Measurements from ENCODE around the gene ARIH2. TPM values are rescaled to one million over a fixed set of nuclear protein-coding genes. Genes with fewer than 3 reads are reported as not detected.

Gene ARIH2
- total RNA-seq, 1 experiment from 2014 or later: 77.0 TPM

DNA sequence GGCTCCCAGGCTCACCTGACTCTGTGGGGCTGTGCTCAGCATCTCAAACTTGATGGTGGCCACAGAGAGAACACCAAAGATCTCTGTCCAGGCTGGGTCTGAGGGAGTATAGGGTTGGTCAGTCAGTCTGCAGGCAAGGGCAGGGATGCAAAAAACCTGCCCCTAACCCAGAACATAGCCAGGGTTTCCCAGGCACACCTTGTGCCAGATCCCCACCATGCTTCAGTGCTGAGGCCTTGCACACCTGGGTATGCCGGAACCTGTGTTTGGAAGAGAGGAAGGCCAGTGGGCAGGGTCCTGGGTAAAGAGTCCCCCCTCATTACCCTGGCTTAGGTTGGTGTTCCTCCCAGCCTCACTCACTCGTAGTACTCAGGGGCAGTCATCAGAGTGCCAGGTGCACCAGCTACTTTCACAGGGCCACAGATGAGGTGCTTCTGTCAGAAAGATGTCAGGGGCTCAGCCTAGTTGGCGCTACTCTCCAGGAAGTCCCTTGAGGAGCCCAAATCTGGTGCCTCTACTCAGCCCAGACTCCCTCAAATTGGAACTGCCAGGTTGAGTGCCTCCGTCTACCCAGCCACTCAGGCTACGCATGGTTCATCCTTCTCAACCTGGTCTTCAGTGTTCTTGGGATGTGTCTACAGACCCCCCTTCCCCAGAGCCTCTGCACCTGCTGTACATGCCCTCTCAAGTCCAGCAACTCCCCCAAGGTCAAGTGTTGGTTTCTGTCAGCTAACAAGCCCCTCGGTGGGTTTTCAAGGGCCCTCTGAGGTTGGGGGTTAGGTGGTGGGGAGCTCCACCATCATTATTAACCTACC is 98.0 kb downstream of the ARIH2 start:
- in situ Hi-C loops (cut with HindIII; ENCODE audit: low pct_unique_long_range_greater_than_20kb, low sequenced_read_pairs): no loop called here
- intact Hi-C loops (cut with micrococcal nuclease; ENCODE audit: unreplicated experiment): no loop called here
- Histone ChIP-seq H3K27ac (ENCODE audit: low read length) (peak overlapping the region; percentile 97), H3K27me3 (ENCODE audit: control insufficient read depth, insufficient read depth, low read length) (no peaks in the 10 kb centered on the region), H3K9me3 (ENCODE audit: control insufficient read depth, insufficient read depth, low read depth, low read length) (no peaks in the 10 kb centered on the region), H3K4me3 (ENCODE audit: low read depth in 2 of 2, low read length in 2 of 2) (peak overlapping the region; percentile 71 to 90), H3K4me1 (ENCODE audit: control insufficient read depth, insufficient read depth, low read length) (peaks cover 8% of the 10 kb centered on the region), H3K36me3 (ENCODE audit: control insufficient read depth, insufficient read depth, low read length) (peaks cover 4% of the 10 kb centered on the region; the same call in 1 of the 2 replicates)
- ATAC-seq (no peak), DNase-seq (ENCODE audit: low read depth, low spot score) (no peak)
- POLR2A ChIA-PET: interaction anchor here (0.6 to 1.2 kb wide), 4 partner anchors 9 to 28 kb away, joined by 3 to 4 read pairs (median 4); partner anchors contain the start of genes P4HTM and WDR6
- no TSS peak for BruUV-seq (replicated peaks)
- TF ChIP-seq SIN3A (IDR thresholded peaks at IDR 0.05; ENCODE audit: borderline replicate concordance, insufficient read depth, low read depth, low read length) (no peak), POLR2AphosphoS5 (IDR thresholded peaks at IDR 0.05; ENCODE audit: low read depth, low read length) (peak; percentile 58)
- CTCF ChIA-PET: no interaction called here

GRCh38 chr3:49017229-49017970 is 98.8 kb downstream of the ARIH2 start:
- no peak for TF ChIP-seq SIN3A (IDR thresholded peaks at IDR 0.05; ENCODE audit: borderline replicate concordance, insufficient read depth, low read depth, low read length)
- TF ChIP-seq TCF7L2 (IDR thresholded peaks at IDR 0.05; ENCODE audit: low read depth, low read length): no peak
- no peak for TF ChIP-seq POLR2AphosphoS5 (IDR thresholded peaks at IDR 0.05; ENCODE audit: low read depth, low read length)
- intact Hi-C loops (cut with micrococcal nuclease; ENCODE audit: unreplicated experiment): no loop called here
- Histone ChIP-seq H3K27ac (ENCODE audit: low read length) (peak overlapping the region; percentile 97), H3K4me3 (ENCODE audit: low read depth in 2 of 2, low read length in 2 of 2) (peak overlapping the region; percentile 71 to 90), H3K36me3 (ENCODE audit: control insufficient read depth, insufficient read depth, low read length) (peaks cover 7% of the 10 kb centered on the region; the same call in 1 of the 2 replicates), H3K27me3 (ENCODE audit: control insufficient read depth, insufficient read depth, low read length) (no peaks in the 10 kb centered on the region), H3K4me1 (ENCODE audit: control insufficient read depth, insufficient read depth, low read length) (peaks cover 8% of the 10 kb centered on the region), H3K9me3 (ENCODE audit: control insufficient read depth, insufficient read depth, low read depth, low read length) (no peaks in the 10 kb centered on the region)
- POLR2A ChIA-PET: interaction anchor here (1.1 to 1.2 kb wide), 2 partner anchors 10 to 28 kb away, joined by 3 to 4 read pairs; partner anchors contain the start of genes P4HTM and WDR6
- CTCF ChIA-PET: interaction anchor here (0.9 kb wide), 1 partner anchor 10 kb away, joined by 5 read pairs; the partner anchor contains the start of gene WDR6
- ATAC-seq: peak; percentile 0; the same call in 1 of the 2 replicates
- in situ Hi-C loops (cut with HindIII; ENCODE audit: low pct_unique_long_range_greater_than_20kb, low sequenced_read_pairs): no loop called here
- BruUV-seq (replicated peaks): no TSS peak
- DNase-seq (ENCODE audit: low read depth, low spot score): no peak

DNA sequence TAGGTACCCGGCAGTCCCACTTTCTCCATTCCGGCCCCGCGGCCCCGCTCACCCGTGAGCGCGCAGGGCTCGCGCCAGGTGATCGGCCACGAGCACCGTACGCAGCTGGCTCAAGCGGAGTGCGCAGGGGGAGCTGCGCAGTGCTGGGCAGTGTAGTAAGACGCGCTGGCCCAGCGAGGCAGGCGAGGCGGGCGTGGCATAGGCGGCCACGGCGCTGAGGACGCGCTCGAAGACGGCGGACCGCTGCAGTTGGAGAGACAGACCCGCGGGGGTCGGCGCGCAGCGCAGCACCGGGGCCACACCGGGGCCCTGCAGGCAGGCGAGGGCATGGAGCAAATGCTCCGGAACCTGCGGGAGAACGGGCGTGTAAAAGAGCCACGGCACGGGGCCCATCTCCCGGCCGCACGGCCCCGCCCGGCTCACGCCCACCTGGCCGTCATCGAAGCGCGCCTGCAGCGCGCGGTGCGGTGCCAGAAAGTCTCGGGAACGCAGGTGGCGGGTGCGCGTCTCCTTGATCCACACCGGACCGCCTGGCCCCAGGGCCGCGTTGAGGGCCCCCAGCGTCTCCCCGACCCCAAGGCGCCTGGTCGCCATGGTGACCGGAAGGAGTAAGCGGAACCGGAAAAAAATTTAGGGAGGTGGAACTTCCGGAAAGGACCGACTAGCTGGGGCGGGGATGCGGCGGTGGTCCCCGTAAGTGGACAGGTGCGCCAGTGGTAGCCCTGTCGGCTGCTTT is 99.5 kb downstream of the ARIH2 start, which contains the start of gene DALRD3:
Gene DALRD3, minus strand, starts transcription at position 610 of the 736 bp plus-strand sequence. Its CDS starts 16 bp downstream, at position 594.
- ATAC-seq: peak; percentile 62
- peak within 1 kb of the TSS; percentile 71 to 90 for H3K4me3 ChIP-seq (ENCODE audit: low read depth in 2 of 2, low read length in 2 of 2)
- ChIA-PET POLR2A (interaction anchor here (1.1 kb wide), 1 partner anchor 11 kb away, joined by 4 read pairs; the partner anchor contains the start of gene WDR6), CTCF (interaction anchor here (0.9 kb wide), 1 partner anchor 11 kb away, joined by 5 read pairs; the partner anchor contains the start of gene WDR6)
- no peak for DNase-seq (ENCODE audit: low read depth, low spot score)
- intact Hi-C loops (cut with micrococcal nuclease; ENCODE audit: unreplicated experiment): no loop called here
- in situ Hi-C loops (cut with HindIII; ENCODE audit: low pct_unique_long_range_greater_than_20kb, low sequenced_read_pairs): no loop called here
- TF ChIP-seq, protein P1, sequence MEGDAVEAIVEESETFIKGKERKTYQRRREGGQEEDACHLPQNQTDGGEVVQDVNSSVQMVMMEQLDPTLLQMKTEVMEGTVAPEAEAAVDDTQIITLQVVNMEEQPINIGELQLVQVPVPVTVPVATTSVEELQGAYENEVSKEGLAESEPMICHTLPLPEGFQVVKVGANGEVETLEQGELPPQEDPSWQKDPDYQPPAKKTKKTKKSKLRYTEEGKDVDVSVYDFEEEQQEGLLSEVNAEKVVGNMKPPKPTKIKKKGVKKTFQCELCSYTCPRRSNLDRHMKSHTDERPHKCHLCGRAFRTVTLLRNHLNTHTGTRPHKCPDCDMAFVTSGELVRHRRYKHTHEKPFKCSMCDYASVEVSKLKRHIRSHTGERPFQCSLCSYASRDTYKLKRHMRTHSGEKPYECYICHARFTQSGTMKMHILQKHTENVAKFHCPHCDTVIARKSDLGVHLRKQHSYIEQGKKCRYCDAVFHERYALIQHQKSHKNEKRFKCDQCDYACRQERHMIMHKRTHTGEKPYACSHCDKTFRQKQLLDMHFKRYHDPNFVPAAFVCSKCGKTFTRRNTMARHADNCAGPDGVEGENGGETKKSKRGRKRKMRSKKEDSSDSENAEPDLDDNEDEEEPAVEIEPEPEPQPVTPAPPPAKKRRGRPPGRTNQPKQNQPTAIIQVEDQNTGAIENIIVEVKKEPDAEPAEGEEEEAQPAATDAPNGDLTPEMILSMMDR (IDR thresholded peaks at IDR 0.05): no peak
- TF ChIP-seq SIN3A (IDR thresholded peaks at IDR 0.05; ENCODE audit: borderline replicate concordance, insufficient read depth, low read depth, low read length) (peak; percentile 77; the same call in 1 of the 2 replicates), TCF7L2 (IDR thresholded peaks at IDR 0.05; ENCODE audit: low read depth, low read length) (peak; percentile 80), POLR2AphosphoS5 (IDR thresholded peaks at IDR 0.05; ENCODE audit: low read depth, low read length) (peak; percentile 96)
- TF ChIP-seq, protein P2, sequence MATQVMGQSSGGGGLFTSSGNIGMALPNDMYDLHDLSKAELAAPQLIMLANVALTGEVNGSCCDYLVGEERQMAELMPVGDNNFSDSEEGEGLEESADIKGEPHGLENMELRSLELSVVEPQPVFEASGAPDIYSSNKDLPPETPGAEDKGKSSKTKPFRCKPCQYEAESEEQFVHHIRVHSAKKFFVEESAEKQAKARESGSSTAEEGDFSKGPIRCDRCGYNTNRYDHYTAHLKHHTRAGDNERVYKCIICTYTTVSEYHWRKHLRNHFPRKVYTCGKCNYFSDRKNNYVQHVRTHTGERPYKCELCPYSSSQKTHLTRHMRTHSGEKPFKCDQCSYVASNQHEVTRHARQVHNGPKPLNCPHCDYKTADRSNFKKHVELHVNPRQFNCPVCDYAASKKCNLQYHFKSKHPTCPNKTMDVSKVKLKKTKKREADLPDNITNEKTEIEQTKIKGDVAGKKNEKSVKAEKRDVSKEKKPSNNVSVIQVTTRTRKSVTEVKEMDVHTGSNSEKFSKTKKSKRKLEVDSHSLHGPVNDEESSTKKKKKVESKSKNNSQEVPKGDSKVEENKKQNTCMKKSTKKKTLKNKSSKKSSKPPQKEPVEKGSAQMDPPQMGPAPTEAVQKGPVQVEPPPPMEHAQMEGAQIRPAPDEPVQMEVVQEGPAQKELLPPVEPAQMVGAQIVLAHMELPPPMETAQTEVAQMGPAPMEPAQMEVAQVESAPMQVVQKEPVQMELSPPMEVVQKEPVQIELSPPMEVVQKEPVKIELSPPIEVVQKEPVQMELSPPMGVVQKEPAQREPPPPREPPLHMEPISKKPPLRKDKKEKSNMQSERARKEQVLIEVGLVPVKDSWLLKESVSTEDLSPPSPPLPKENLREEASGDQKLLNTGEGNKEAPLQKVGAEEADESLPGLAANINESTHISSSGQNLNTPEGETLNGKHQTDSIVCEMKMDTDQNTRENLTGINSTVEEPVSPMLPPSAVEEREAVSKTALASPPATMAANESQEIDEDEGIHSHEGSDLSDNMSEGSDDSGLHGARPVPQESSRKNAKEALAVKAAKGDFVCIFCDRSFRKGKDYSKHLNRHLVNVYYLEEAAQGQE (IDR thresholded peaks at IDR 0.05; ENCODE audit: insufficient read depth in 1 of 2, low read depth in 2 of 2, low read length in 1 of 2): peak in 1 of 2 experiments; percentile 10; a peak in 1 of 4 replicates
- peaks cover 7% of the 10 kb centered on the region; the same call in 1 of the 2 replicates for H3K36me3 ChIP-seq (ENCODE audit: control insufficient read depth, insufficient read depth, low read length)
- H3K27ac ChIP-seq (ENCODE audit: low read length): peak within 1 kb of the TSS; percentile 97
- peaks cover 10% of the 10 kb centered on the region for H3K4me1 ChIP-seq (ENCODE audit: control insufficient read depth, insufficient read depth, low read length)
- no TSS peak for BruUV-seq (replicated peaks)
- no peaks in the 10 kb centered on the region for H3K27me3 ChIP-seq (ENCODE audit: control insufficient read depth, insufficient read depth, low read length)
- H3K9me3 ChIP-seq (ENCODE audit: control insufficient read depth, insufficient read depth, low read depth, low read length): no peaks in the 10 kb centered on the region
